Osteoblast (primary cell): ENCODE measurements around the gene GADD45B. TPM values are rescaled to one million over a fixed set of nuclear protein-coding genes. Genes with fewer than 3 reads are reported as not detected.
A peak's percentile ranks its signal among the peaks of the same experiment; 100 is the strongest.

ENCODE experiments used
- DNase-seq: peaks from one replicate; pipeline ENCODE4 v3.0.0; 2011; ENCODE audit warnings: low spot score, mixed read lengths; ENCODE audit not compliant: insufficient read length; ENCODE audit errors: missing footprints
- H2AFZ ChIP-seq: 2 replicates; pipeline ENCODE4 v1.6.0; 2011; ENCODE audit warnings: mild to moderate bottlenecking, low read length
- H3K27ac ChIP-seq: 2 replicates; pipeline ENCODE4 v1.5.1; 2011; ENCODE audit warnings: mild to moderate bottlenecking, low read depth, low read length, moderate library complexity
- H3K27me3 ChIP-seq: 2 replicates; pipeline ENCODE4 v1.6.0; 2012; ENCODE audit warnings: mild to moderate bottlenecking, control low read depth, inconsistent platforms, low read length, moderate library complexity; ENCODE audit not compliant: insufficient read depth
- H3K36me3 ChIP-seq: 2 replicates; pipeline ENCODE4 v1.5.1; 2011; ENCODE audit warnings: mild to moderate bottlenecking, low read length, control low read depth, moderate library complexity; ENCODE audit not compliant: insufficient read depth
- H3K4me1 ChIP-seq: 2 replicates; pipeline ENCODE4 v1.5.1; 2011; ENCODE audit warnings: mild to moderate bottlenecking, low read length, control low read depth, moderate library complexity; ENCODE audit not compliant: insufficient read depth
- H3K4me2 ChIP-seq: 2 replicates; pipeline ENCODE4 v1.6.0; 2011; ENCODE audit warnings: mild to moderate bottlenecking, low read length; ENCODE audit not compliant: insufficient read depth
- H3K4me3 ChIP-seq: fragments of 200-600 bp; sonication (generic); 3 replicates; pipeline ENCODE4 v1.5.1; 2012; ENCODE audit warnings: mild to moderate bottlenecking, low read length, inconsistent platforms; ENCODE audit not compliant: insufficient read depth
- H3K79me2 ChIP-seq: 2 replicates; pipeline ENCODE4 v1.6.0; 2012; ENCODE audit warnings: mild to moderate bottlenecking, low read length, control low read depth, inconsistent platforms; ENCODE audit not compliant: insufficient read depth
- H3K9me3 ChIP-seq: 2 replicates; pipeline ENCODE4 v1.5.1; 2011; ENCODE audit warnings: low read depth, low read length, control low read depth
- H4K20me1 ChIP-seq: 2 replicates; pipeline ENCODE4 v1.6.0; 2012; ENCODE audit warnings: mild to moderate bottlenecking, low read length, control low read depth; ENCODE audit not compliant: insufficient read depth
- total RNA-seq: library from RNA; depleted of rRNA; stranded (reverse); fragments of >200 nt; gene quantifications from 2 replicates; pipeline ENCODE4 v1.2.3, GENCODE V29; 2012
- TF ChIP-seq, protein P1 (sequence below): IDR thresholded peaks from 2 replicates; pipeline ENCODE4 v1.5.1; 2011; ENCODE audit warnings: mild to moderate bottlenecking, low read depth, low read length, moderate library complexity; ENCODE audit errors: extremely low read depth

GADD45B gene
- total RNA-seq, 1 donor = 46.3 TPM

DNA sequence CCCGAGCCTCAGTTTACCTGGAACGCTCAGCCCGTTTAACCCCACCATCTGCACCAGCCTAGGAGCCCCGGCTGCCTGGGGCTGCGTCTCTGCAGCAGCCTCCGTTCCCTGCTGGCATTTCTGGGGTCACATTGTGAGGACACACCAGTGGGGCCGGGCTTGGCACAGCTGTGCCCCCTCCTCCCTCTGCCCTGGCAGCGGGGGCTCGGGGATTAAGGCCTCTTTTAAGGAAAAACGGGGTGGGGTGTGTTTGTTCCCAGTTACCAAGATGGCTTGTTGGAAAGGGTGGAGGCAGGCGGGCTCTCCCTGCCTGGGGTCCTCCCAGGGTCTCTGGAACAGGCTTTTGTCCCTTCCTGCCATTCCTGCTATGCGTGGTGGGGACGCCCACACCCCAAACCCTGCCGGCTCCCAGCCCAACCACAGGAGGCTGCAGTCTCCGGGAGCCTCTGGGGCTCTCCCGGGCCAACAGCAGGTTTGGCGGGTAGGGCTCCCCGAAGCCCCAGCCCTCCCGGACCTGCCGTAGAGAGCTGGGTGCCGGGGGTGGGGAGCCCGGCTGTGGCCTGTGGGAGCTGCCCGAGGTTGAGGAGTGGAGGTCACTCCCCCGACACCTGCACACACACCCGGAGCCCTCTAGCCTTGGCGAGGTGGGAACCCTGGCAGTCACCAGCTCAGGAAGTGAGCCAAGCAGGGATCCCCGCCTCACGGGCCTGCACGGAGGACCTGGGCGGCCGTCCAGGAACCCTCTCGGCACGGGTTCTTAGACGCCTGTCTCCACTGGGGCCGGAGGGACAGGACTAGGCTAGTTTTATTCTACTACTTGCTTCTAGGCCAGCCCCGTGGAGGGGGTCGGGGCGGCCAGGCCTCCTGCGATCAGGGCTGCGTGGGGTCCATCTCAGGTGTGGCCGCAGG lies 36.9 kb downstream of the GADD45B start:
- TF ChIP-seq, protein P1, sequence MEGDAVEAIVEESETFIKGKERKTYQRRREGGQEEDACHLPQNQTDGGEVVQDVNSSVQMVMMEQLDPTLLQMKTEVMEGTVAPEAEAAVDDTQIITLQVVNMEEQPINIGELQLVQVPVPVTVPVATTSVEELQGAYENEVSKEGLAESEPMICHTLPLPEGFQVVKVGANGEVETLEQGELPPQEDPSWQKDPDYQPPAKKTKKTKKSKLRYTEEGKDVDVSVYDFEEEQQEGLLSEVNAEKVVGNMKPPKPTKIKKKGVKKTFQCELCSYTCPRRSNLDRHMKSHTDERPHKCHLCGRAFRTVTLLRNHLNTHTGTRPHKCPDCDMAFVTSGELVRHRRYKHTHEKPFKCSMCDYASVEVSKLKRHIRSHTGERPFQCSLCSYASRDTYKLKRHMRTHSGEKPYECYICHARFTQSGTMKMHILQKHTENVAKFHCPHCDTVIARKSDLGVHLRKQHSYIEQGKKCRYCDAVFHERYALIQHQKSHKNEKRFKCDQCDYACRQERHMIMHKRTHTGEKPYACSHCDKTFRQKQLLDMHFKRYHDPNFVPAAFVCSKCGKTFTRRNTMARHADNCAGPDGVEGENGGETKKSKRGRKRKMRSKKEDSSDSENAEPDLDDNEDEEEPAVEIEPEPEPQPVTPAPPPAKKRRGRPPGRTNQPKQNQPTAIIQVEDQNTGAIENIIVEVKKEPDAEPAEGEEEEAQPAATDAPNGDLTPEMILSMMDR = no peak
- no peak overlapping the region for H3K4me3 ChIP-seq

DNA sequence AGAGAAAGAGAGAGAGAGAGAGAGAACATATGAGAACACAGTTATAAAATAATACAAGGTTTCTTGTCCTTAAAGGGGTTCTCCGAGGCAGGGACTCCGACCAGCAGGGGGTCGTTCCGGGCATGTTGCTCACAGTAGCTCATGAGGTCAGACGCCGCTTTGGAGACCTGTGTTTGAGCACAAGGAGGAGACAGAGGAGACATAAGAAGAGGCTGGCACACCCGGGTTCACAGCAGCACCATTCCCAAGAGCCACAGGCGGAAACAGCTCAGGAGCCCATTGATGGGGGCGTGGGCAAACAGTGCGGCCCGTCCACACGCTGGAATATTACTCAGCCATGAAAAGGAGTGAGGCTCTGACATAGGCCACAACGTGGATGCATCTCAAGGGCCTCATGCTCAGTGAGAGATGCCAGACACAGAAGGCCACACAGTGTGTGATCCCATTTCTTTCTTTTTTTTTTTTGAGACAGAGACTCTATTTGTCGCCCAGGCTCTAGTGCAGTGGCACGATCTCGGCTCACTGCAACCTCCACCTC lies 39.1 kb downstream of the GADD45B start:
- H2AFZ ChIP-seq = no peak overlapping the region
- H4K20me1 ChIP-seq = no peaks in the 10 kb centered on the region
- no peaks in the 10 kb centered on the region for H3K4me1 ChIP-seq
- no peaks in the 10 kb centered on the region for H3K9me3 ChIP-seq
- TF ChIP-seq, protein P1 = no peak
- H3K27me3 ChIP-seq = no peaks in the 10 kb centered on the region
- DNase-seq = peak; percentile 86
- H3K36me3 ChIP-seq = no peaks in the 10 kb centered on the region
- H3K79me2 ChIP-seq = no peaks in the 10 kb centered on the region
- H3K4me3 ChIP-seq = no peak overlapping the region
- H3K4me2 ChIP-seq = no peak overlapping the region
- no peak overlapping the region for H3K27ac ChIP-seq

More for the DNA sequence above, 36.9 kb downstream of the GADD45B start:
- no peaks in the 10 kb centered on the region for H3K4me1 ChIP-seq
- H3K4me2 ChIP-seq = no peak overlapping the region
- H2AFZ ChIP-seq = no peak overlapping the region
- H3K27ac ChIP-seq = no peak overlapping the region
- H4K20me1 ChIP-seq = no peaks in the 10 kb centered on the region
- peak; percentile 83 for DNase-seq
- no peaks in the 10 kb centered on the region for H3K79me2 ChIP-seq
- no peaks in the 10 kb centered on the region for H3K27me3 ChIP-seq
- no peaks in the 10 kb centered on the region for H3K9me3 ChIP-seq
- H3K36me3 ChIP-seq = no peaks in the 10 kb centered on the region

DNA sequence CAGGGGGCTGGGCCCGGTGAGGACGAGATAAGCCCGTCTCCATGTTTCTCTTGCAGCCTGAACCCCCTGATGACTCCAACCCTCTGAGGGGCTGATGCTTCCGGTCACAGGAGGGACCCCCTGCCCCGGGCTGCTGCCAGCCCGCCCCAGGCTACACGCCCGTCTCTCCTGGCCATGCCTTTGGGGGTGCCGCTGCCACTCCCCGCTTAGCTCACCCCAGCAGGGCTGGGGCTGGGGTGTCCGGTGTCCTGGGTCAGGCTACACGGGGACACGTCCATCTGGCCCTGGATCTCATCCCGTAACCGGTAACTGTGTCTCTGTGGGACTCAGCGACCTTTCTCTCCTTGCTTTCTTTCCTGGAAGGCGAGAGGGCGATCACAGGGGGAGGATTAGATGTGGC lies 40.8 kb downstream of the GADD45B start:
- Histone ChIP-seq H2AFZ (no peak overlapping the region), H3K4me1 (no peaks in the 10 kb centered on the region), H3K4me2 (no peak overlapping the region), H3K9me3 (no peaks in the 10 kb centered on the region), H3K36me3 (no peaks in the 10 kb centered on the region), H3K27ac (no peak overlapping the region), H3K4me3 (no peak overlapping the region), H3K79me2 (no peaks in the 10 kb centered on the region), H4K20me1 (no peaks in the 10 kb centered on the region), H3K27me3 (no peaks in the 10 kb centered on the region)
- TF ChIP-seq, protein P1 = no peak
- no peak for DNase-seq
